ENCODE results near the gene LRMDA. TPM values are rescaled to one million over a fixed set of nuclear protein-coding genes. Genes with fewer than 3 reads are reported as not detected.

The LRMDA gene
- total and polyA plus RNA-seq, 2 donors (not counting 3 experiments of a cell fraction or from before 2014, with no cell fraction given) = 9.7 to 18.0 TPM

- dilution Hi-C loops (cut with MboI; ENCODE audit: extremely low pct_ligation_motif_present, low sequenced_read_pairs) (no loop called here), intact Hi-C loops (cut with micrococcal nuclease) (loop anchor here (5.0 kb wide), 1 partner anchor 138 kb away; no protein-coding TSS in a partner anchor)
- Histone ChIP-seq H2AFZ (ENCODE audit: low read depth, low read length) (no peak overlapping the region), H3K79me2 (ENCODE audit: control insufficient read depth, insufficient read depth, low read length) (no peaks in the 10 kb centered on the region), H4K20me1 (replicated peaks; ENCODE audit: control insufficient read depth, extremely low read depth, insufficient read depth, low read length) (no peaks in the 10 kb centered on the region), H3K4me2 (ENCODE audit: insufficient read depth, low read length) (no peak overlapping the region), H3K27me3 (ENCODE audit: control insufficient read depth in 2 of 2, insufficient read depth in 2 of 2, low read length in 2 of 2) (no peaks in the 10 kb centered on the region), H3K4me3 (replicated peaks in 1 of 3; ENCODE audit: insufficient read depth in 1 of 3, low read depth in 1 of 3, low read length in 3 of 3) (no peak overlapping the region), H3K27ac (ENCODE audit: insufficient read depth, low read depth, low read length) (no peak overlapping the region), H3K9me3 (replicated peaks; ENCODE audit: control insufficient read depth, insufficient read depth, low read length) (no peaks in the 10 kb centered on the region), H3K36me3 (ENCODE audit: control insufficient read depth in 2 of 2, extremely low read depth in 1 of 2, insufficient read depth in 2 of 2, low read length in 2 of 2) (no peaks in the 10 kb centered on the region), H3K9ac (replicated peaks; ENCODE audit: extremely low read depth, insufficient read depth, low read length) (no peak overlapping the region), H3K4me1 (ENCODE audit: control insufficient read depth, extremely low read depth, insufficient read depth, low read length) (peaks cover 23% of the 10 kb centered on the region), H3K9me1 (replicated peaks; ENCODE audit: control insufficient read depth, extremely low read depth, insufficient read depth, low read length) (no peaks in the 10 kb centered on the region)
- no TSS peak for BruUV-seq (replicated peaks)
- TF ChIP-seq GATA2 (IDR thresholded peaks at IDR 0.05; ENCODE audit: insufficient read depth, insufficient read length, low read depth, low read length) (no peak), MAX (IDR thresholded peaks at IDR 0.05; ENCODE audit: insufficient read depth, insufficient read length) (no peak), CTCF (IDR thresholded peaks at IDR 0.05; ENCODE audit: extremely low read depth in 1 of 2, insufficient read depth in 1 of 2, low read depth in 1 of 2, low read length in 2 of 2) (no peak), JUN (IDR thresholded peaks at IDR 0.05; ENCODE audit: borderline replicate concordance, insufficient read depth, insufficient read length, low read depth) (no peak), EZH2 (IDR thresholded peaks at IDR 0.05; ENCODE audit: borderline replicate concordance, low read depth, low read length, severe bottlenecking) (no peak), FOS (IDR thresholded peaks at IDR 0.05; ENCODE audit: borderline replicate concordance, insufficient read depth, low read length) (no peak), POLR2AphosphoS5 (IDR thresholded peaks at IDR 0.05; ENCODE audit: insufficient read depth, low read depth, low read length) (no peak)
- ChIA-PET CTCF (no interaction called here), POLR2A (no interaction called here)
- FAIRE-seq (no peak), DNase-seq (ENCODE audit: low read depth, low spot score) (no peak)
Observed at GRCh38 chr10:76354212-76354738, 922.9 kb downstream of the LRMDA start.
